ENCODE measurements around the gene ZYG11B. TPM values are rescaled to one million over a fixed set of nuclear protein-coding genes. Genes with fewer than 3 reads are reported as not detected.

Gene ZYG11B
- total RNA-seq, 1 experiment from 2014 or later = 20.6 TPM

DNA sequence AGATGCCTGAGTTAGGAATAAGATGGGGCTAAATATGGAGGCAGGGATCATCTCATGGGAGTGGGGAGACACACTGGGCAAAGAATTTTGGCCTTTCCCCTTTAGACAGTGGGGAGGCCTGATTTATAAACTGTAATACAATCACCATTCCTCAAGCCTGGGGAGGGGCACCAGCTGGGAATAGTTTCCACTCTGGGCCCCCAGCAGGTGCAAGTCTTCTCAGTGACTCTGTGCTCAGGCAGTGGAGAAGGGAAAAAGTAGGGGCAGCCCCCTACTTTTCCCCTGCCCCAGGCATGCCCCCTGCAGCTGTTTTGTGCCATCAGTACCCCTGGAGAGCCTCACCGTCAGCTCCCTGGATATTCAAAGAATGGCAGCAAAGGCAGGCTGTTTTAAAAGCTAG lies 47.2 kb upstream of the ZYG11B start:
- DNase-seq = no peak
- Histone ChIP-seq H4K91ac (ENCODE audit: insufficient read length, low read depth, low read length) (no peak overlapping the region), H2BK20ac (ENCODE audit: low read depth, low read length, poor library complexity, severe bottlenecking) (no peak overlapping the region), H2BK120ac (ENCODE audit: low read depth, low read length, poor library complexity, severe bottlenecking) (no peak overlapping the region), H3K56ac (ENCODE audit: insufficient read length, low read depth, low read length) (no peak overlapping the region), H3K9ac (ENCODE audit: extremely low read depth, insufficient read length, low read length) (no peak overlapping the region), H4K20me1 (ENCODE audit: control insufficient read depth, insufficient read depth, insufficient read length) (no peaks in the 10 kb centered on the region), H4K8ac (replicated peaks; ENCODE audit: insufficient read length, low read depth, low read length) (no peak overlapping the region), H3K79me2 (ENCODE audit: insufficient read depth, low read length) (no peaks in the 10 kb centered on the region), H3K27ac (ENCODE audit: insufficient read length, low read depth, low read length) (no peak overlapping the region), H3T11ph (ENCODE audit: low read length) (no peak overlapping the region), H3K27me3 (ENCODE audit: insufficient read depth, low read length) (no peaks in the 10 kb centered on the region), H3K9me3 (ENCODE audit: control insufficient read depth, low read depth, low read length) (no peaks in the 10 kb centered on the region), H3K79me1 (ENCODE audit: insufficient read depth, low read depth, low read length, poor library complexity, severe bottlenecking) (no peaks in the 10 kb centered on the region), H4K5ac (ENCODE audit: insufficient read length, low read depth, low read length) (no peak overlapping the region), H3K23ac (ENCODE audit: insufficient read length, low read depth, low read length) (no peak overlapping the region), H3K4ac (ENCODE audit: low read depth, low read length) (no peak overlapping the region), H2BK12ac (ENCODE audit: insufficient read length, low read depth, low read length) (no peak overlapping the region), H2BK5ac (ENCODE audit: insufficient read length, low read length) (no peak overlapping the region), H2AFZ (ENCODE audit: low read length) (no peak overlapping the region), H2BK15ac (ENCODE audit: low read depth, low read length) (no peak overlapping the region), H3K18ac (ENCODE audit: insufficient read length, low read depth, low read length) (no peak overlapping the region), H3K4me2 (ENCODE audit: insufficient read depth, insufficient read length, low read length) (no peak overlapping the region), H2AK5ac (ENCODE audit: insufficient read length, low read length) (no peak overlapping the region), H3K4me1 (ENCODE audit: insufficient read depth, low read length) (no peaks in the 10 kb centered on the region; the same call in 1 of the 2 replicates), H3K23me2 (ENCODE audit: insufficient read length, low read depth, low read length, poor library complexity, severe bottlenecking) (no peaks in the 10 kb centered on the region), H3K14ac (ENCODE audit: insufficient read depth, low read length) (no peak overlapping the region)
- Mint-ChIP-seq H3K4me1 (peaks cover 24 to 30% of the 10 kb centered on the region in 2 experiments), H3K9me3 (no peaks in the 10 kb centered on the region; a peak in 1 of 5 replicates), H3K4me3 (no peak overlapping the region), H3K27me3 (ENCODE audit: low read depth) (no peaks in the 10 kb centered on the region), H3K27ac (peak overlapping the region in 2 of 3 experiments; percentile 47 to 80; a peak in 3 of 7 replicates), H3K36me3 (ENCODE audit: insufficient read depth in 1 of 3, low read depth in 3 of 3) (peaks cover 0 to 8% (median 0%) of the 10 kb centered on the region in 3 experiments; a peak in 3 of 7 replicates)
- no peak for TF ChIP-seq CTCF (conservative IDR thresholded peaks at IDR 0.05)
- WGBS (ENCODE audit: extremely low coverage, insufficient read length, low lambda C conversion rate) = no CpG with 5 or more reads among the region's 1 CpG

All from H9 (cell line).